GM21576 (cell line): ENCODE results near the gene INAFM2.

Experiments
- ATAC-seq: cut with Tn5 transposase; IDR thresholded peaks from one replicate; pipeline ENCODE4 v1.9.1; 2021; ENCODE audit warnings: mild to moderate bottlenecking, moderate library complexity; ENCODE audit not compliant: unreplicated experiment

INAFM2 gene

DNA sequence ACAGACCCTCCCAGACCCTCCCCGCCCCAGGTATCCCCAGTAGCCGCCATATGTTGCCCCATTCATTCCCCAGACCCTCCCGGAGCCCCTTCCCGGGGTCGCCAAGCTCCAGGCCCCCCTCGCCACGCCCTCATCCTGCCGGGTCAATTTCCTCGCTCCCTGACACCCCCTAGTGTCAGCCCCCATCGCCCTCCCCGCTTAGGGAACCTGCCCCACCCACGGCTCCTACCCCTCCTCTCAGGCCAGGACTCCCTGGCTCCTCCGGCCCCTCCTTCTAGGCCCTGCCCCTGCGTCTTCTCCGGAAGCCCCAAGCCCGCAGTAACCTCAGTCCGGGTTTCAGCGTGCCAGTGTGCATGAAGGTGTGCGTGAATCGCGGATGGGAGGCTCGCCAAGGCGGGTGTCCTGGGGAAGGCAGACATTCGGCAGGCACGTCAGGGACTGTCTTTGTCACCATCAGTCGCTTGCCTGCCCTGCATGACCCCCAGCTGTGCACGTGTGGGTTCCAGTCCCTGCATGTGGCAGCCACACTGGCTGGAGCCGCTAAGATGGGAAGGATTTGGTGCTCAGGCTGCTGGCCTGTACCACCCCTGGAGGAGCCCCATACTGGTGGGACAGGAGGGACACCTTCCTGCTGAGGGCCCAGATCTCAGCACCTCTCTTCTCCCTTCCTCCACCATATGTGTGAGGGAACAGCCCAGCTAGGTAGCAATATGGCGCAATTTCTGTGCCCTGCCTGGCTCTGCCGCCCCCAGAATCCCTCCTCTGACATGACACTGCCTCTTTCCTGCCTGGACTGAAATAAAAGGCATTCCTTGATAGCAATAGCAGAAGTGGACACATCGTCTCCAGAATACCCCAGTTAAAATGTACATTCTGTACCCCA lies 35.2 kb downstream of the INAFM2 start:
- peak; percentile 6 for ATAC-seq

DNA sequence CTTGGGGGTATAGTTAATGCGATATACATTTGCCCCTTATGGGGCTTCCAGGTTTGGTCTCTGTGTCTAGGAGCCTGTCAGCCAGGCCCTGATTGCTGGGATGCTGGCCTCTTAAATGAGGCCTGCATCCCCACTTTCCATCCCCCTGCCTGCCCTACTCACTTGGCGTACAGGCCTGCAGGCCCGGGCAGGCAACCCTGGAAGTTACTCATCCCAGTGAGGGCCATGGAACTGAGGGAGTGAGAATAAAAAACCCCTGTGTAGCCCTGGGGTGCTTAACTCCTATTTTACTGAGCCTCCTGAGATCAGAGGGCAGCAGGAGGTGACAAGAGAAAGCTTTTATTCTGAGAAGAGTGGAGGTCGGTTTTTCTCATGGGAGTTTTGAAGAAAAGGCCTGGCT lies 36.5 kb downstream of the INAFM2 start:
- no peak for ATAC-seq

DNA sequence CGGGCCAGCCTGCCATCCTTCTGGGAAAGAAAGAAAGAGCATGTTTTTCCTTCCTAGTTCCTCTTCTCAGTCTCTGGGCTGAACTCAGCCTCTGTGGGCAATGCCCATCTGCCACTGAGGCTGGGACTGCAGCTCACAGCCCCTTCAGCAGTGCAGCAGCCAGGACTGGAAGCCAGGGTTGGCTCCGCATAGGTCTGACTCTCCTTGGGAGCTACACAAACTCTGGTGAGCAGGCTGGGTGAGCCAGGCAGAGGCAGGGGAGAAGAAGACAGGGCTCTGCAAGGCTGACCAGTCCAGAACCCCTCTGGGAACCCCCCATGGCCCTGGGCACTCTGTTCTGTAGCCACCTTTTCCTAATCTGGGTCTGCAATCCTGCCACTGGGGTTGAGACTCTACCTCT lies 38.1 kb downstream of the INAFM2 start:
- no peak for ATAC-seq

DNA sequence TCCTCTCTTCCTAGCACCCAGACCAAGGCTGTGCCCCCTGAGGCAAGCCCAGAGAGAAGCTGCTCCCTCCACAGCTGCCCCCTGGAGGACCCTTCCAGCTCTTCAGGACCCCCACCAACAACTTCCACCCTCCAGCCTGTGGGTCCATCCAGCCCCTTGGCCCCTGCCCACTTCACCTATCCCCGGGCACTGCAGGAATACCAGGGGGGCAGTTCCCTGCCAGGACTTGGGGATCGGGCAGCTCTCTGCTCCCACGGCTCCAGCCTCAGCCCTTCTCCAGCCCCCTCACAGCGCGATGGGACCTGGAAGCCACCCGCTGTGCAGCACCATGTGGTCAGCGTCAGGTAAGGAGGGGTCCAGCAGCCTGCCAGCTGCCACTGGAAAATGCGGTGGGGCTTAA lies 40.1 kb downstream of the INAFM2 start:
- no peak for ATAC-seq

DNA sequence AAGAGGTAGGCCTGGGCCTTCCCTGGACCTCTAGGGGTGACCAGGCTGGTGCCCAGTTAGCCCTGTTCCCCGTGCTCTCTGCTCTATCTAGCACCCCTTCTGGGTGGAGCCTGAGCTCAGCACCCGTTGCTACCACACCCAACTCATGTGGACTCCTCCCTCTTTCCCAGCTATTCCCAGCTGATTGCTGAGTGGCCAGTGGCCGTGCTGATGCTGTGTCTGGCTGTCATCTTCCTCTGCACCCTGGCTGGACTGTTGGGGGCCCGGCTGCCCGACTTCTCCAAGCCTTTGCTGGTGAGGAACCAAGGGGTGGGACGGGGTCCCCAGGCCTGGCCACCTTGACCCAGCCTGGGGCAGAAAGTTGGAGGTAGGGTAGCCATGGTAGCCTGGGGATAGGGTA lies 40.8 kb downstream of the INAFM2 start:
- no peak for ATAC-seq

DNA sequence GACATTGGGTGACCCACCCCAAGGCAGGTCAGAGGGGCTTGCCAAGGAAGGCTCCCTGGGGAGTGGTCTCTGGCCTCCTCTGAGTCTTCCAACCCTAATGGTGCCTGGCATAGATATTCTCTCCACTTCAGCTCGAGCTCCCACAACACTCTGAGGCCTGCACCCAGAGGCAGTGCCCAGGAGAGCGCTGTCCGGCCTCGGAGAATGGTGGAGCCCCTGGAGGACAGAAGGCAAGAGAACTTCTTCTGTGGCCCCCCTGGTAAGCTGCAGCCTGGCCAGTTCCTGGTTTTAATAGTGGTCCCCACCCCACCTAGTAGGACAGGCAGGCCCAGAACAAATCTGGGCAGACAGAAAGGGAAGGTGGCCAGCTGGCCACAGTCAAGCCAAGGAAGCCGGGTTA lies 41.5 kb downstream of the INAFM2 start:
- no peak for ATAC-seq

DNA sequence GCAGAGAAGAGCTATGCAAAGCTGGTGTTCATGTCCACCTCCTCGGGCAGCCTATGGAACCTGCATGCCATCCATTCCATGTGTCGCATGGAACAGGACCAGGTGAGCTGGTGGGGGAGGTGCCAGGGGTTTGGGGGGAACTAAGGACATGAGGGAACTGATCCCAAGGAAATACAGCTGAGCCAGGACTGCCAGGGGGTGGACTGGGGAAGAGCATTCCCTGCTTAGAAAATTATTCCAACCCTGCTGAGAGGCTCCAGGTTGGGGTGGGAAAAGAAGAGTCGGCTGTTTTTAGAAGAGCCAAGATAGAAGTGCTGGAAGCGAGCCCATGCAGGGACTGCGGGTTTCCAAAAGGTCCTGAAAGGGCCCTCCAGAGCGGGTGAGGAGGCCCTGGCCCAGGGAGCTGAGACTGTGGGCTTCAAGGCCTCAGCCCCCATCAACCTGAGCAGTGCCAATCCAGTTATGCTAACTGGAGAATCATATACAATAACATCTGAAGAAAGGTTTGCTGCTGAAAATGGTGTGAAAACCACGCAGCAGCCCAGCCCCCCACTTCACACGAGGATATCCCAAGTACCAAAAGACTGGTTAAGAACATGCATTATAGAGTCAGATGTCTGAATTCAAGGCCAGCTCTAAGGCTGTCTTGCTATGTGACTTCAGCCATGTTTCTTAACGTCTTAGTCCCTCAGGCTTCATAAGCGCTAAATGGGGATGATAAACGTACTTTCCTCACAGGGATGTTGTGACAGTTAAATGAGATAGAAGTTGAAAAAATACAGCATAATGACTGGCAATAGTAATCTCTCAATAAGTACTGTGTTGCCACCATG lies 42.3 kb downstream of the INAFM2 start:
- no peak for ATAC-seq

DNA sequence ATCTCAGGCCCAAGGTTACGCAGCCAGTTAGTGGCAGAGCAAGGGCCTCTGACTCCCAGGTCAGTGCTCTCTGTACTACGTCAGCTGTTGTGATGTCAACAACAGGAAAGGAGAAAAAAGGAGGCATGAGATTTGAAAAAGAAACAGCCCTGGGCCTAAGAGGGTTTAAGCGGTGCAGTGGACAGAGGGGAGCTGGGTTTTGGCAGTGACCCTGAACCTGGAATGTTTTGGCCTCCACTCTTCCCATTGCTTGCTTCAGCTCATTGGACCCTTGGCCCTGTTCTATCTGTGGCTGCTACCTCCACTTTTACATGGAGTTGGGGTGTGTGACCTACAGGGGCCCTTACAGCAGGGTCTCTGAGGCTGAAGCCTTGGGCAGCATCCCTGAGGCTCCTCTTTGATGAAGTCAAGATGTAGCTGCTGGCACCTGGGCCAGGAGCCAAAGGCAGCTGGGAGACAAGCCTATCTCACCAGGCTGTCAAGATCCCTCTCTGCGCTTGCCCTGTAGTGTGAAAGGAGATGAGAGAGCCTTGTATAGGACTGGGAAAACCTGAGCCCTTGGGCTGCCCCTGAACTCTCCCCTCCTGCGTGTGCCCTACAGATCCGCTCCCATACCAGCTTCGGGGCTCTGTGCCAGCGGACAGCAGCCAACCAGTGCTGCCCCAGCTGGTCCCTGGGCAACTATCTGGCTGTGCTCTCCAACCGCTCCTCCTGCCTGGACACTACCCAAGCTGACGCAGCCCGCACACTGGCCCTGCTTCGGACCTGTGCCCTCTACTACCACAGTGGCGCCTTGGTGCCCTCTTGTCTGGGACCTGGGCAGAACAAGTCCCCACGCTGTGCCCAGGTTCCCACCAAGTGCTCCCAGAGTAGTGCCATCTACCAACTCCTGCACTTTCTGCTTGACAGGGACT lies 43.2 kb downstream of the INAFM2 start:
- ATAC-seq, result no peak

DNA sequence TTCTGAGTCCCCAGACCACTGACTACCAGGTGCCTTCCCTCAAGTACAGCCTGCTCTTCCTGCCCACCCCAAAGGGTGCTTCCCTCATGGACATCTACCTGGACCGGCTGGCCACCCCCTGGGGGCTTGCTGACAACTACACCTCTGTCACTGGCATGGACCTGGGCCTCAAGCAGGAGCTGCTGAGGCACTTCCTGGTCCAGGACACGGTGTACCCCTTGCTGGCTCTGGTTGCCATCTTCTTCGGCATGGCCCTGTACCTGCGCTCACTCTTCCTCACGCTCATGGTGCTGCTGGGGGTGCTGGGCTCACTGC lies 43.8 kb downstream of the INAFM2 start:
- no peak for ATAC-seq

DNA sequence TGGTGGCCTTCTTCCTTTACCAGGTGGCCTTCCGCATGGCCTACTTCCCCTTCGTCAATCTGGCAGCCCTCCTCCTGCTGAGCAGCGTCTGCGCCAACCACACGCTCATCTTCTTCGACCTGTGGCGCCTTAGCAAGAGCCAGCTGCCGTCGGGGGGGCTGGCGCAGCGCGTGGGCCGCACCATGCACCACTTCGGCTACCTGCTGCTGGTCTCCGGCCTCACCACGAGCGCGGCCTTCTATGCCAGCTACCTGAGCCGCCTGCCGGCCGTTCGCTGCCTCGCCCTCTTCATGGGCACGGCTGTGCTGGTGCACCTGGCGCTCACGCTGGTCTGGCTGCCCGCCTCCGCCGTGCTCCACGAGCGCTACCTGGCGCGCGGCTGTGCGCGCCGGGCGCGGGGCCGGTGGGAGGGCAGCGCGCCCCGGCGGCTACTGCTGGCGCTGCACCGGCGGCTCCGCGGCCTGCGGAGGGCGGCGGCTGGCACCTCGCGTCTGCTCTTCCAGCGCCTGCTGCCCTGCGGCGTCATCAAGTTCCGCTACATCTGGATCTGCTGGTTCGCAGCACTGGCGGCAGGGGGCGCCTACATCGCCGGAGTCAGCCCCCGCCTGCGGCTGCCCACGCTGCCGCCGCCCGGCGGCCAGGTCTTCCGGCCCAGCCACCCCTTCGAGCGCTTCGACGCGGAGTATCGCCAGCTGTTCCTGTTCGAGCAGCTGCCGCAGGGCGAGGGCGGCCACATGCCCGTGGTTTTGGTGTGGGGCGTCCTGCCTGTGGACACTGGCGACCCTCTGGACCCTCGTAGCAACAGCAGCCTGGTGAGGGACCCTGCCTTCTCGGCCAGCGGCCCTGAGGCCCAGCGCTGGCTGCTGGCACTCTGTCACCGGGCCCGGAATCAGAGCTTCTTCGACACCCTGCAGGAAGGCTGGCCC lies 44.5 kb downstream of the INAFM2 start:
- ATAC-seq, result peak; percentile 82

DNA sequence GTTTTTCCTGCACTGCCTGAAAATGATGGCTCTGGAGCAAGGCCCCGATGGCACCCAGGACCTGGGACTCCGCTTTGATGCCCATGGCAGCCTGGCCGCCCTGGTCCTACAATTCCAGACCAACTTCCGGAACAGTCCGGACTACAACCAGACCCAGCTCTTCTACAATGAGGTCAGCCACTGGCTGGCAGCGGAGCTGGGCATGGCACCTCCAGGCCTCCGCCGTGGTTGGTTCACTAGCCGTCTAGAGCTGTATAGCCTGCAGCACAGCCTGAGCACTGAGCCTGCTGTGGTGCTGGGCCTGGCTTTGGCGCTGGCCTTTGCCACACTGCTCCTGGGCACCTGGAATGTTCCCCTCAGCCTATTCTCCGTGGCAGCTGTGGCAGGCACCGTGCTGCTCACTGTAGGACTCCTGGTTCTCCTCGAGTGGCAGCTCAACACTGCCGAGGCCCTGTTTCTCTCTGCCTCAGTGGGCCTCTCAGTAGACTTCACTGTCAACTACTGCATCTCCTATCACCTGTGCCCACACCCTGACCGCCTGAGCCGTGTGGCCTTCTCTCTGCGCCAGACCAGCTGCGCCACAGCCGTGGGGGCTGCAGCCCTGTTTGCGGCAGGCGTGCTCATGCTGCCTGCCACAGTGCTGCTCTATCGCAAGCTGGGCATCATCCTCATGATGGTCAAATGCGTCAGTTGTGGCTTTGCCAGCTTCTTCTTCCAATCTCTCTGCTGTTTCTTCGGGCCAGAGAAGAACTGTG lies 45.4 kb downstream of the INAFM2 start:
- ATAC-seq, result no peak

DNA sequence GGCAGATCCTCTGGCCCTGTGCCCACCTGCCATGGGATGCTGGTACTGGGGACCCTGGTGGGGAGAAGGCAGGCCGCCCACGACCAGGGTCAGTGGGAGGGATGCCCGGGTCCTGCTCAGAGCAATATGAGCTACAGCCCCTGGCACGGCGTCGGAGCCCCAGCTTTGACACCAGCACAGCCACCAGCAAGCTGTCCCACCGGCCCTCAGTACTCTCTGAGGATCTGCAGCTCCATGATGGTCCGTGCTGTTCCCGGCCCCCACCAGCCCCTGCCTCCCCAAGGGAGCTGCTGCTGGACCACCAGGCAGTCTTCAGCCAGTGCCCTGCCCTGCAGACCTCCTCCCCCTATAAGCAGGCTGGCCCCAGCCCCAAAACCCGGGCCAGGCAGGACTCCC lies 46.0 kb downstream of the INAFM2 start:
- ATAC-seq, result no peak

DNA sequence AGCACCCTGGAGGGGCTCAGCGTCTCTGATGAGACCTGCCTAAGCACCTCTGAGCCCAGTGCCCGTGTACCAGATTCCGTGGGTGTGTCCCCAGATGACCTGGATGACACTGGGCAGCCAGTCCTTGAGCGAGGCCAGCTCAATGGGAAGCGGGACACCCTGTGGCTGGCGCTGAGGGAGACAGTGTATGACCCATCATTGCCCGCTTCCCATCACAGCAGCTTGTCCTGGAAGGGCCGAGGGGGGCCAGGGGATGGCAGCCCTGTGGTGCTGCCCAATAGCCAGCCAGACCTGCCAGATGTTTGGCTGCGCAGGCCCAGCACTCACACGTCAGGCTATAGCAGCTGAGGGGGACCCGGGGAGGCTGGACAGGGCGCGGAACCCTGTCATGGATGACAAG lies 46.5 kb downstream of the INAFM2 start:
- no peak for ATAC-seq

DNA sequence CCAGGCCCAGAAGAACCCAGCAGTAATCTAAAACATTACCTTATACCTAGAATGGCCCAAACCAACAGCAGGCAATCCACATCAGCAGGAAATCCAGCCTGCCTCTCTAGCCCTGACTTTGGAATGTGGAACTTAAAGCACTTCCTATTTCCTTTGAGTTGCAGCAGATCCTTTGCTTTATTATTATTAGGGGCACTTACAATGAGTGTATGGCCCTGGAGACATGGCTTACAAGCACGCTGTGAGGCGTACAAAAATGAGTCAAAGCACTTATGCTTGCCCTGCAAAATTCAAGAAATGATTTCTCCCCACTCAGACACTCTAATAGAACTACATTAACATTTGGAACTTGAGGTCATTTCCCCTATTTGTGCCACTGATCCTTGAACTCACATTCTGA lies 49.5 kb downstream of the INAFM2 start:
- no peak for ATAC-seq
